Lower leg skin (tissue), 4 donors: Measurements from ENCODE around the gene C22orf39. TPM values are rescaled to one million over a fixed set of nuclear protein-coding genes. Genes with fewer than 3 reads are reported as not detected.

Experiments
- DNase-seq, 2 donors: peaks; one replicate each; pipeline ENCODE4 v3.0.0-alpha.2; 2019; ENCODE audit warnings: low spot score in 2 of 2
- H3K4me3 ChIP-seq: fragments of 200-600 bp; sonication (generic); 2 replicates; pipeline ENCODE4 v1.5.1; 2017; ENCODE audit warnings: mild to moderate bottlenecking, low read depth; ENCODE audit not compliant: poor library complexity, severe bottlenecking
- CTCF ChIP-seq, 3 donors: fragments of 450-650 bp; IDR thresholded peaks; one replicate each; pipeline ENCODE4 v1.5.1; 2016; ENCODE audit warnings: antibody characterized with exemption in 3 of 3, mild to moderate bottlenecking in 3 of 3, moderate library complexity in 2 of 3
- POLR2A ChIP-seq, 2 donors: fragments of 450-650 bp; IDR thresholded peaks; one replicate each; pipeline ENCODE4 v1.6.1; 2016 to 2017; ENCODE audit warnings: antibody characterized with exemption in 2 of 2, mild to moderate bottlenecking in 1 of 2, moderate library complexity in 1 of 2
- WGBS, 2 donors: methylation state at CpG; one replicate each; pipeline ENCODE4 v1.1.5; 2018; 5-methylcytosine and 5-hydroxymethylcytosine counted together
- intact Hi-C: fragments of 100-400 bp; cut with DNase I; formaldehyde crosslinking; loops from one replicate; pipeline ENCODE4 v1.15.0; 2023; ENCODE audit warnings: low total_unique reads
- total RNA-seq, 4 donors: library from RNA; depleted of rRNA; stranded (reverse); fragments of >200 nt; gene quantifications; one replicate each; pipeline ENCODE4 v1.1.0, GENCODE V29; 2016

The C22orf39 gene
- total RNA-seq, 4 donors from 2014 or later: 31.0 to 50.4 (median 42.1) TPM

- no peak for DNase-seq
- TF ChIP-seq POLR2A (IDR thresholded peaks at IDR 0.05) (no peak), CTCF (IDR thresholded peaks at IDR 0.05) (no peak)
- no peak overlapping the region for H3K4me3 ChIP-seq
- intact Hi-C loops: no loop called here
- 89 to 93% methylated on average over 2 of the region's 2 CpGs for WGBS, 2 donors
These were observed 48.9 kb downstream of the C22orf39 start for GRCh38 chr22:19398652-19399051.

GRCh38 chr22:19398206-19398605, 49.3 kb downstream of the C22orf39 start:
- WGBS, 2 donors: 40 to 44% methylated on average over 6 of the region's 6 CpGs

GRCh38 chr22:19397734-19398104, 49.8 kb downstream of the C22orf39 start:
- WGBS, 2 donors: 86 to 90% methylated on average over 2 to 3 of the region's 3 CpGs
- intact Hi-C loops: no loop called here
- no peak overlapping the region for H3K4me3 ChIP-seq
- TF ChIP-seq POLR2A (IDR thresholded peaks at IDR 0.05): no peak
- no peak for TF ChIP-seq CTCF (IDR thresholded peaks at IDR 0.05)
- no peak for DNase-seq

More at GRCh38 chr22:19398206-19398605, 49.3 kb downstream of the C22orf39 start:
- no peak for DNase-seq
- no peak overlapping the region for H3K4me3 ChIP-seq
- intact Hi-C loops: no loop called here
- TF ChIP-seq CTCF (IDR thresholded peaks at IDR 0.05): no peak
- no peak for TF ChIP-seq POLR2A (IDR thresholded peaks at IDR 0.05)

GRCh38 chr22:19396934-19397733, 50.4 kb downstream of the C22orf39 start:
- intact Hi-C loops: no loop called here
- no peak for TF ChIP-seq CTCF (IDR thresholded peaks at IDR 0.05)
- TF ChIP-seq POLR2A (IDR thresholded peaks at IDR 0.05): no peak
- no peak for DNase-seq
- 92 to 95% methylated on average over 6 of the region's 6 CpGs for WGBS, 2 donors
- H3K4me3 ChIP-seq: no peak overlapping the region

- WGBS, 2 donors: 88 to 92% methylated on average over 6 of the region's 6 CpGs
- no peak for DNase-seq
- intact Hi-C loops: no loop called here
- no peak for TF ChIP-seq CTCF (IDR thresholded peaks at IDR 0.05)
- TF ChIP-seq POLR2A (IDR thresholded peaks at IDR 0.05): no peak
- H3K4me3 ChIP-seq: no peak overlapping the region
These were observed 51.0 kb downstream of the C22orf39 start for GRCh38 chr22:19396561-19396933.

- WGBS, 2 donors: 92 to 93% methylated on average over 4 of the region's 4 CpGs
- no peak for TF ChIP-seq POLR2A (IDR thresholded peaks at IDR 0.05)
- no peak for TF ChIP-seq CTCF (IDR thresholded peaks at IDR 0.05)
- intact Hi-C loops: no loop called here
- no peak overlapping the region for H3K4me3 ChIP-seq
- no peak for DNase-seq
These were observed 52.2 kb downstream of the C22orf39 start for GRCh38 chr22:19395276-19395675.
